Hepatocyte (in vitro differentiated cells): ENCODE data around the gene VSNL1. TPM values are rescaled to one million over a fixed set of nuclear protein-coding genes. Genes with fewer than 3 reads are reported as not detected.

Source experiments
- DNase-seq: peaks from one replicate; pipeline ENCODE4 v3.0.0-alpha.2; 2016; ENCODE audit warnings: low spot score
- H2AFZ ChIP-seq: fragments of 200-600 bp; sonication (generic); 2 replicates; pipeline ENCODE4 v1.6.0; 2016; ENCODE audit warnings: antibody characterized with exemption, mild to moderate bottlenecking
- H3K27ac ChIP-seq: fragments of 200-600 bp; sonication (generic); 2 replicates; pipeline ENCODE4 v1.5.1; 2016; ENCODE audit warnings: mild to moderate bottlenecking
- H3K27me3 ChIP-seq: fragments of 200-600 bp; sonication (generic); 2 replicates; pipeline ENCODE4 v1.6.1; 2016
- H3K36me3 ChIP-seq: fragments of 200-600 bp; sonication (generic); replicated peaks from 2 replicates; pipeline ENCODE4 v1.5.1; 2016; ENCODE audit warnings: low read depth; ENCODE audit not compliant: insufficient read depth
- H3K4me1 ChIP-seq: fragments of 200-600 bp; sonication (generic); 2 replicates; pipeline ENCODE4 v1.5.1; 2016; ENCODE audit warnings: mild to moderate bottlenecking, moderate library complexity; ENCODE audit not compliant: insufficient read depth
- H3K4me2 ChIP-seq: fragments of 200-600 bp; sonication (generic); 2 replicates; pipeline ENCODE4 v1.6.0; 2016
- H3K4me3 ChIP-seq: fragments of 200-600 bp; sonication (generic); 2 replicates; pipeline ENCODE4 v1.5.1; 2016; ENCODE audit warnings: mild to moderate bottlenecking
- H3K79me2 ChIP-seq: fragments of 200-600 bp; sonication (generic); 2 replicates; pipeline ENCODE4 v1.6.0; 2017; ENCODE audit warnings: mild to moderate bottlenecking
- H3K9me2 ChIP-seq: fragments of 200-600 bp; sonication (generic); replicated peaks from 2 replicates; pipeline ENCODE4 v1.6.0; 2017; ENCODE audit warnings: mild to moderate bottlenecking; ENCODE audit not compliant: insufficient read depth
- H3K9me3 ChIP-seq: fragments of 200-600 bp; sonication (generic); 2 replicates; pipeline ENCODE4 v1.5.1; 2016; ENCODE audit warnings: low read depth, mild to moderate bottlenecking
- H4K20me1 ChIP-seq: fragments of 200-600 bp; sonication (generic); 2 replicates; pipeline ENCODE4 v1.6.0; 2016; ENCODE audit warnings: mild to moderate bottlenecking; ENCODE audit not compliant: insufficient read depth, poor library complexity, severe bottlenecking
- CTCF ChIP-seq: fragments of 200-600 bp; sonication (generic); IDR thresholded peaks from 2 replicates; pipeline ENCODE4 v1.5.1; 2016; ENCODE audit warnings: antibody characterized with exemption, mild to moderate bottlenecking; ENCODE audit not compliant: poor library complexity
- EZH2 ChIP-seq: fragments of 200-600 bp; sonication (generic); IDR thresholded peaks from 2 replicates; pipeline ENCODE4 v1.6.1; 2016; ENCODE audit warnings: antibody characterized with exemption, mild to moderate bottlenecking, borderline replicate concordance
- EZH2phosphoT487 ChIP-seq: fragments of 200-600 bp; sonication (generic); IDR thresholded peaks from one replicate; pipeline ENCODE4 v1.6.1; 2018; ENCODE audit warnings: antibody characterized with exemption, mild to moderate bottlenecking, low read depth, moderate library complexity; ENCODE audit not compliant: unreplicated experiment, severe bottlenecking
- WGBS: methylation state at CpG from one replicate; pipeline ENCODE4 v1.1.6; 2016; ENCODE audit warnings: low lambda C conversion rate; ENCODE audit errors: missing lambda C conversion rate; 5-methylcytosine and 5-hydroxymethylcytosine counted together
- polyA plus RNA-seq: library from polyadenylated mRNA; unstranded; fragments of >200 nt; fragmentation: Nextera tagmentation; extraction: Ambion mirVana; gene quantifications from 2 replicates; pipeline ENCODE4 v1.2.1, GENCODE V29; 2016
- total RNA-seq: library from RNA; depleted of rRNA; stranded (reverse); fragments of >200 nt; gene quantifications from 2 replicates; pipeline ENCODE4 v1.2.3, GENCODE V29; 2014

Gene VSNL1
- total and polyA plus RNA-seq, 2 experiments from 2014 or later, result 9.4 to 16.0 TPM

- H3K27ac ChIP-seq, result no peak overlapping the region
- H3K9me2 ChIP-seq, result no peaks in the 10 kb centered on the region
- no peaks in the 10 kb centered on the region for H3K27me3 ChIP-seq
- 91% methylated on average over 3 of the region's 3 CpGs for WGBS
- no peaks in the 10 kb centered on the region for H3K36me3 ChIP-seq
- H3K79me2 ChIP-seq, result no peaks in the 10 kb centered on the region
- TF ChIP-seq EZH2, result no peak
- no peak for TF ChIP-seq EZH2phosphoT487
- no peak for TF ChIP-seq CTCF
- peaks cover 16% of the 10 kb centered on the region for H3K4me1 ChIP-seq
- no peaks in the 10 kb centered on the region for H3K9me3 ChIP-seq
- H3K4me2 ChIP-seq, result no peak overlapping the region
- no peak overlapping the region for H2AFZ ChIP-seq
- H3K4me3 ChIP-seq, result no peak overlapping the region
- DNase-seq, result no peak
- no peaks in the 10 kb centered on the region for H4K20me1 ChIP-seq
Measured at GRCh38 chr2:17591846-17592245, 51.4 kb downstream of the VSNL1 start.

- Histone ChIP-seq H3K27me3 (no peaks in the 10 kb centered on the region), H3K4me1 (peaks cover 16% of the 10 kb centered on the region), H3K36me3 (no peaks in the 10 kb centered on the region), H3K79me2 (no peaks in the 10 kb centered on the region), H3K9me2 (no peaks in the 10 kb centered on the region), H3K9me3 (no peaks in the 10 kb centered on the region), H3K4me3 (no peak overlapping the region), H3K4me2 (no peak overlapping the region), H3K27ac (no peak overlapping the region), H2AFZ (no peak overlapping the region), H4K20me1 (no peaks in the 10 kb centered on the region)
- TF ChIP-seq CTCF, result no peak
- no peak for TF ChIP-seq EZH2phosphoT487
- no peak for TF ChIP-seq EZH2
- DNase-seq, result no peak
- 87% methylated on average over 2 of the region's 2 CpGs for WGBS
Measured at GRCh38 chr2:17592731-17593409, 52.4 kb downstream of the VSNL1 start.

DNA sequence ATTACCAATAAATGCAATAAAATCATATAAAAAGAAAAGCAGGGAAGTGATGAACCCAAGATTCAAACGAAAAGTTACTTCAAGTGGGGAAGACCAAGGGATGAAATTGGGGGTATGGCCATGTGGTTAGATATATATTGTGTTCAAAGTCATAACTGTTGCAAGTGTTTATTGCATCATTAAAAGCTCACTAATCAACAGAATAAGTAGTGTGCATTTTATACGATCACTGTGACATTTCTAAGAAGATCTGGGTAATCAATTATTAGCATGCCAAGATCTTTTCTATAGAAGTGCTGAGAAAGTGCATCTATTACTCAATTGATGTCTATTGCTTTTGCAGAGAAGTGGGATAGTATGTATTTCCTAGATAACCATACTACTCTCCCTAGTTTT is 52.9 kb downstream of the VSNL1 start:
- Histone ChIP-seq H4K20me1 (no peaks in the 10 kb centered on the region), H3K36me3 (no peaks in the 10 kb centered on the region), H3K9me2 (no peaks in the 10 kb centered on the region), H2AFZ (no peak overlapping the region), H3K4me1 (peaks cover 16% of the 10 kb centered on the region), H3K4me3 (no peak overlapping the region), H3K4me2 (peak overlapping the region; percentile 19), H3K27me3 (no peaks in the 10 kb centered on the region), H3K9me3 (no peaks in the 10 kb centered on the region), H3K79me2 (no peaks in the 10 kb centered on the region), H3K27ac (peak overlapping the region; percentile 35)
- no peak for TF ChIP-seq EZH2phosphoT487
- 90% methylated on average over 2 of the region's 2 CpGs for WGBS
- DNase-seq, result no peak

- H3K9me3 ChIP-seq, result no peaks in the 10 kb centered on the region
- TF ChIP-seq EZH2, result no peak
- TF ChIP-seq EZH2phosphoT487, result no peak
- H2AFZ ChIP-seq, result no peak overlapping the region
- peak overlapping the region; percentile 19 for H3K4me2 ChIP-seq
- H3K4me1 ChIP-seq, result peaks cover 16% of the 10 kb centered on the region
- peak overlapping the region; percentile 35 for H3K27ac ChIP-seq
- H3K36me3 ChIP-seq, result no peaks in the 10 kb centered on the region
- no peak overlapping the region for H3K4me3 ChIP-seq
- H3K27me3 ChIP-seq, result no peaks in the 10 kb centered on the region
- no peaks in the 10 kb centered on the region for H3K79me2 ChIP-seq
- H3K9me2 ChIP-seq, result no peaks in the 10 kb centered on the region
- peak; percentile 18 for DNase-seq
- 38% methylated on average over 6 of the region's 6 CpGs for WGBS
- H4K20me1 ChIP-seq, result no peaks in the 10 kb centered on the region
Measured at GRCh38 chr2:17593841-17594491, 53.5 kb downstream of the VSNL1 start.
